HepG2 (cell line): ENCODE data around the gene GDF9. TPM values are rescaled to one million over a fixed set of nuclear protein-coding genes. Genes with fewer than 3 reads are reported as not detected.
A peak's percentile ranks its signal among the peaks of the same experiment; 100 is the strongest.

Experiments
- FIP1L1 ChIP-seq: fragments of 200-400 bp; formaldehyde crosslinking; IDR thresholded peaks from 2 replicates; pipeline ENCODE4 v1.6.1; 2018; ENCODE audit warnings: low read depth, mild to moderate bottlenecking, low read length, moderate library complexity, borderline replicate concordance; ENCODE audit not compliant: insufficient read depth
- ISX ChIP-seq: sonication (generic); formaldehyde crosslinking; conservative IDR thresholded peaks from 2 replicates; pipeline ENCODE4 v1.5.0; 2020; ENCODE audit warnings: missing genetic modification reagents
- KDM1A ChIP-seq: IDR thresholded peaks from 2 replicates; pipeline ENCODE4 v1.6.1; 2016; ENCODE audit warnings: missing compliant biosample characterization
- KDM5B ChIP-seq: sonication (generic); formaldehyde crosslinking; IDR thresholded peaks from 2 replicates; pipeline ENCODE4 v1.4.0; 2020; ENCODE audit warnings: missing genetic modification reagents, mild to moderate bottlenecking, borderline replicate concordance
- KDM6A ChIP-seq: IDR thresholded peaks from 2 replicates; pipeline ENCODE4 v1.6.1; 2016; ENCODE audit warnings: low read depth
- NCOA5 ChIP-seq: sonication (generic); formaldehyde crosslinking; IDR thresholded peaks from 2 replicates; pipeline ENCODE4 v1.4.0; 2020; ENCODE audit warnings: missing genetic modification reagents
- POLR2AphosphoS5 ChIP-seq: IDR thresholded peaks from 2 replicates; pipeline ENCODE4 v1.6.1; 2012; ENCODE audit warnings: low read depth, low read length
- RBFOX2 ChIP-seq: fragments of 200-400 bp; formaldehyde crosslinking; IDR thresholded peaks from 2 replicates; pipeline ENCODE4 v1.6.1; 2017; ENCODE audit warnings: low read depth, mild to moderate bottlenecking, low read length
- REPIN1 ChIP-seq: sonication (generic); formaldehyde crosslinking; IDR thresholded peaks from 2 replicates; pipeline ENCODE4 v1.8.0; 2022; ENCODE audit warnings: missing genetic modification reagents, low read depth, mild to moderate bottlenecking, borderline replicate concordance
- SMC3 ChIP-seq: IDR thresholded peaks from 2 replicates; pipeline ENCODE4 v1.6.1; 2011; ENCODE audit warnings: low read length, improper control_type of control experiment
- TCF7 ChIP-seq: sonication (generic); IDR thresholded peaks from 2 replicates; pipeline ENCODE4 v1.6.1; 2016; ENCODE audit warnings: antibody characterized with exemption, low read depth
- TMF1 ChIP-seq: sonication (generic); formaldehyde crosslinking; IDR thresholded peaks from 2 replicates; pipeline ENCODE4 v1.8.1; 2022; ENCODE audit warnings: low read depth, missing genetic modification reagents
- ZNF20 ChIP-seq: sonication (generic); formaldehyde crosslinking; IDR thresholded peaks from 2 replicates; pipeline ENCODE4 v1.4.0; 2020; ENCODE audit warnings: mild to moderate bottlenecking, moderate library complexity, missing genetic modification reagents
- ZNF510 ChIP-seq: sonication (generic); formaldehyde crosslinking; IDR thresholded peaks from 2 replicates; pipeline ENCODE4 v1.4.0; 2020; ENCODE audit warnings: low read depth, mild to moderate bottlenecking, missing genetic modification reagents
- ZNF672 ChIP-seq: sonication (generic); formaldehyde crosslinking; IDR thresholded peaks from 2 replicates; pipeline ENCODE4 v1.8.1; 2022; ENCODE audit warnings: missing genetic modification reagents
- ZNF737 ChIP-seq: sonication (generic); formaldehyde crosslinking; IDR thresholded peaks from 2 replicates; pipeline ENCODE4 v1.5.0; 2020; ENCODE audit warnings: missing genetic modification reagents, mild to moderate bottlenecking, borderline replicate concordance
- ZSCAN9 ChIP-seq: IDR thresholded peaks from 2 replicates; pipeline ENCODE4 v1.6.1; 2016; ENCODE audit warnings: borderline replicate concordance
- polyA plus RNA-seq, 8 experiments: library from polyadenylated mRNA; depleted of rRNA in 3 of 8; stranded (reverse) in 7 of 8; unstranded in 1 of 8; fragments of >200 nt; fragmentation: Illumina TruSeq in 4 of 8; extraction: Trizol in 4 of 8; gene quantifications; 2 replicates each; pipeline versions ENCODE4 v1.2.1 to v1.2.3, GENCODE V29; 2011 to 2016; ENCODE audit warnings: low read depth in 4 of 8, missing spikeins in 1 of 8, mixed read lengths in 1 of 8; ENCODE audit not compliant: insufficient read depth in 1 of 8
- total RNA-seq, 5 experiments: library from RNA; depleted of rRNA; stranded (reverse); fragments of >200 nt; fragmentation: Illumina TruSeq; extraction: Trizol; gene quantifications; 2 replicates each; pipeline ENCODE4 v1.2.3, GENCODE V29; 2016; ENCODE audit warnings: low read depth in 1 of 5
- TF ChIP-seq, protein P1 (sequence below): sonication (generic); formaldehyde crosslinking; IDR thresholded peaks from 2 replicates; pipeline ENCODE4 v1.4.0; 2020; ENCODE audit warnings: missing genetic modification reagents
- TF ChIP-seq, protein P2 (sequence below): sonication (generic); formaldehyde crosslinking; IDR thresholded peaks from 2 replicates; pipeline ENCODE4 v1.4.0; 2020; ENCODE audit warnings: missing genetic modification reagents
- TF ChIP-seq, protein P3 (sequence below): IDR thresholded peaks from 2 replicates; pipeline ENCODE4 v1.6.1; 2012; ENCODE audit warnings: inconsistent platforms
- TF ChIP-seq, protein P4 (sequence below): sonication (generic); formaldehyde crosslinking; IDR thresholded peaks from 2 replicates; pipeline ENCODE4 v1.4.0; 2020; ENCODE audit warnings: mild to moderate bottlenecking, low read depth, missing genetic modification reagents

Gene GDF9
- total and polyA plus RNA-seq, 2 of the 13 experiments (the other 11 are each of a cell fraction or from before 2014, with no cell fraction given), result 0.33 to 0.38 TPM

DNA sequence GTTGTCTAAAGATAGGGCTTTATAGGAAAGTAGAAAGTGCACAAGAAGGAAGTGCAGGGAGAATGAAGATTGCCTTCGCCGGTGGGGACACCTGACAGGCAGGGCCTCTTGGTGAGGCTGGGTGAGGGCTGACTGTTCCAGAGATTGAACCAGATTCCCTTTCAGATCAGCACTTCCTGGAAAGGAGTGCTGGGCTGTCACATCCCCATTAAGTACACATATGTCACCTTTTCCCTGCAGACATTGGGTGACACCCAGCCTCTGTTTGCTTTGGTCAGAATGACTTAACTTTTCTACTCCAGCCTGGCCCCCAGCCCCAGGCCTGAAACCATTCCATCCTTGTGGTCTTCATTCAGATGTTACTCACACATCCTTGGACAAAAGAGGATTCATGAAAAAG is 28.4 kb downstream of the GDF9 start (continued):
- TF ChIP-seq, protein P1, sequence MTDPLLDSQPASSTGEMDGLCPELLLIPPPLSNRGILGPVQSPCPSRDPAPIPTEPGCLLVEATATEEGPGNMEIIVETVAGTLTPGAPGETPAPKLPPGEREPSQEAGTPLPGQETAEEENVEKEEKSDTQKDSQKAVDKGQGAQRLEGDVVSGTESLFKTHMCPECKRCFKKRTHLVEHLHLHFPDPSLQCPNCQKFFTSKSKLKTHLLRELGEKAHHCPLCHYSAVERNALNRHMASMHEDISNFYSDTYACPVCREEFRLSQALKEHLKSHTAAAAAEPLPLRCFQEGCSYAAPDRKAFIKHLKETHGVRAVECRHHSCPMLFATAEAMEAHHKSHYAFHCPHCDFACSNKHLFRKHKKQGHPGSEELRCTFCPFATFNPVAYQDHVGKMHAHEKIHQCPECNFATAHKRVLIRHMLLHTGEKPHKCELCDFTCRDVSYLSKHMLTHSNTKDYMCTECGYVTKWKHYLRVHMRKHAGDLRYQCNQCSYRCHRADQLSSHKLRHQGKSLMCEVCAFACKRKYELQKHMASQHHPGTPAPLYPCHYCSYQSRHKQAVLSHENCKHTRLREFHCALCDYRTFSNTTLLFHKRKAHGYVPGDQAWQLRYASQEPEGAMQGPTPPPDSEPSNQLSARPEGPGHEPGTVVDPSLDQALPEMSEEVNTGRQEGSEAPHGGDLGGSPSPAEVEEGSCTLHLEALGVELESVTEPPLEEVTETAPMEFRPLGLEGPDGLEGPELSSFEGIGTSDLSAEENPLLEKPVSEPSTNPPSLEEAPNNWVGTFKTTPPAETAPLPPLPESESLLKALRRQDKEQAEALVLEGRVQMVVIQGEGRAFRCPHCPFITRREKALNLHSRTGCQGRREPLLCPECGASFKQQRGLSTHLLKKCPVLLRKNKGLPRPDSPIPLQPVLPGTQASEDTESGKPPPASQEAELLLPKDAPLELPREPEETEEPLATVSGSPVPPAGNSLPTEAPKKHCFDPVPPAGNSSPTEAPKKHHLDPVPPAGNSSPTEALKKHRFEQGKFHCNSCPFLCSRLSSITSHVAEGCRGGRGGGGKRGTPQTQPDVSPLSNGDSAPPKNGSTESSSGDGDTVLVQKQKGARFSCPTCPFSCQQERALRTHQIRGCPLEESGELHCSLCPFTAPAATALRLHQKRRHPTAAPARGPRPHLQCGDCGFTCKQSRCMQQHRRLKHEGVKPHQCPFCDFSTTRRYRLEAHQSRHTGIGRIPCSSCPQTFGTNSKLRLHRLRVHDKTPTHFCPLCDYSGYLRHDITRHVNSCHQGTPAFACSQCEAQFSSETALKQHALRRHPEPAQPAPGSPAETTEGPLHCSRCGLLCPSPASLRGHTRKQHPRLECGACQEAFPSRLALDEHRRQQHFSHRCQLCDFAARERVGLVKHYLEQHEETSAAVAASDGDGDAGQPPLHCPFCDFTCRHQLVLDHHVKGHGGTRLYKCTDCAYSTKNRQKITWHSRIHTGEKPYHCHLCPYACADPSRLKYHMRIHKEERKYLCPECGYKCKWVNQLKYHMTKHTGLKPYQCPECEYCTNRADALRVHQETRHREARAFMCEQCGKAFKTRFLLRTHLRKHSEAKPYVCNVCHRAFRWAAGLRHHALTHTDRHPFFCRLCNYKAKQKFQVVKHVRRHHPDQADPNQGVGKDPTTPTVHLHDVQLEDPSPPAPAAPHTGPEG (CRISPR knock-in tag), result peak; percentile 33; the same call in 1 of the 2 replicates
- TF ChIP-seq ZNF737 (CRISPR knock-in tag) (no peak), KDM1A (CRISPR knock-in tag) (no peak), FIP1L1 (no peak), ZSCAN9 (CRISPR knock-in tag) (peak; percentile 57; the same call in 1 of the 2 replicates), TMF1 (CRISPR knock-in tag) (no peak), SMC3 (no peak; the same call in 1 of the 2 replicates), POLR2AphosphoS5 (peak; percentile 75), ZNF672 (CRISPR knock-in tag) (no peak), ZNF510 (CRISPR knock-in tag) (no peak), RBFOX2 (no peak), REPIN1 (CRISPR knock-in tag) (no peak), KDM6A (CRISPR knock-in tag) (peak; percentile 56; the same call in 1 of the 2 replicates), TCF7 (no peak), ISX (CRISPR knock-in tag) (no peak), NCOA5 (CRISPR knock-in tag) (no peak), KDM5B (peak; percentile 16; the same call in 1 of the 2 replicates), ZNF20 (no peak)
- TF ChIP-seq, protein P2, sequence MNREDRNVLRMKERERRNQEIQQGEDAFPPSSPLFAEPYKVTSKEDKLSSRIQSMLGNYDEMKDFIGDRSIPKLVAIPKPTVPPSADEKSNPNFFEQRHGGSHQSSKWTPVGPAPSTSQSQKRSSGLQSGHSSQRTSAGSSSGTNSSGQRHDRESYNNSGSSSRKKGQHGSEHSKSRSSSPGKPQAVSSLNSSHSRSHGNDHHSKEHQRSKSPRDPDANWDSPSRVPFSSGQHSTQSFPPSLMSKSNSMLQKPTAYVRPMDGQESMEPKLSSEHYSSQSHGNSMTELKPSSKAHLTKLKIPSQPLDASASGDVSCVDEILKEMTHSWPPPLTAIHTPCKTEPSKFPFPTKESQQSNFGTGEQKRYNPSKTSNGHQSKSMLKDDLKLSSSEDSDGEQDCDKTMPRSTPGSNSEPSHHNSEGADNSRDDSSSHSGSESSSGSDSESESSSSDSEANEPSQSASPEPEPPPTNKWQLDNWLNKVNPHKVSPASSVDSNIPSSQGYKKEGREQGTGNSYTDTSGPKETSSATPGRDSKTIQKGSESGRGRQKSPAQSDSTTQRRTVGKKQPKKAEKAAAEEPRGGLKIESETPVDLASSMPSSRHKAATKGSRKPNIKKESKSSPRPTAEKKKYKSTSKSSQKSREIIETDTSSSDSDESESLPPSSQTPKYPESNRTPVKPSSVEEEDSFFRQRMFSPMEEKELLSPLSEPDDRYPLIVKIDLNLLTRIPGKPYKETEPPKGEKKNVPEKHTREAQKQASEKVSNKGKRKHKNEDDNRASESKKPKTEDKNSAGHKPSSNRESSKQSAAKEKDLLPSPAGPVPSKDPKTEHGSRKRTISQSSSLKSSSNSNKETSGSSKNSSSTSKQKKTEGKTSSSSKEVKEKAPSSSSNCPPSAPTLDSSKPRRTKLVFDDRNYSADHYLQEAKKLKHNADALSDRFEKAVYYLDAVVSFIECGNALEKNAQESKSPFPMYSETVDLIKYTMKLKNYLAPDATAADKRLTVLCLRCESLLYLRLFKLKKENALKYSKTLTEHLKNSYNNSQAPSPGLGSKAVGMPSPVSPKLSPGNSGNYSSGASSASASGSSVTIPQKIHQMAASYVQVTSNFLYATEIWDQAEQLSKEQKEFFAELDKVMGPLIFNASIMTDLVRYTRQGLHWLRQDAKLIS (CRISPR knock-in tag), result no peak
- TF ChIP-seq, protein P3, sequence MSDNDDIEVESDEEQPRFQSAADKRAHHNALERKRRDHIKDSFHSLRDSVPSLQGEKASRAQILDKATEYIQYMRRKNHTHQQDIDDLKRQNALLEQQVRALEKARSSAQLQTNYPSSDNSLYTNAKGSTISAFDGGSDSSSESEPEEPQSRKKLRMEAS, result peak; percentile 64
- TF ChIP-seq, protein P4, sequence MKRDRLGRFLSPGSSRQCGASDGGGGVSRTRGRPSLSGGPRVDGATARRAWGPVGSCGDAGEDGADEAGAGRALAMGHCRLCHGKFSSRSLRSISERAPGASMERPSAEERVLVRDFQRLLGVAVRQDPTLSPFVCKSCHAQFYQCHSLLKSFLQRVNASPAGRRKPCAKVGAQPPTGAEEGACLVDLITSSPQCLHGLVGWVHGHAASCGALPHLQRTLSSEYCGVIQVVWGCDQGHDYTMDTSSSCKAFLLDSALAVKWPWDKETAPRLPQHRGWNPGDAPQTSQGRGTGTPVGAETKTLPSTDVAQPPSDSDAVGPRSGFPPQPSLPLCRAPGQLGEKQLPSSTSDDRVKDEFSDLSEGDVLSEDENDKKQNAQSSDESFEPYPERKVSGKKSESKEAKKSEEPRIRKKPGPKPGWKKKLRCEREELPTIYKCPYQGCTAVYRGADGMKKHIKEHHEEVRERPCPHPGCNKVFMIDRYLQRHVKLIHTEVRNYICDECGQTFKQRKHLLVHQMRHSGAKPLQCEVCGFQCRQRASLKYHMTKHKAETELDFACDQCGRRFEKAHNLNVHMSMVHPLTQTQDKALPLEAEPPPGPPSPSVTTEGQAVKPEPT (CRISPR knock-in tag), result no peak
